ENCODE measurements around the gene RNF181.

DNA sequence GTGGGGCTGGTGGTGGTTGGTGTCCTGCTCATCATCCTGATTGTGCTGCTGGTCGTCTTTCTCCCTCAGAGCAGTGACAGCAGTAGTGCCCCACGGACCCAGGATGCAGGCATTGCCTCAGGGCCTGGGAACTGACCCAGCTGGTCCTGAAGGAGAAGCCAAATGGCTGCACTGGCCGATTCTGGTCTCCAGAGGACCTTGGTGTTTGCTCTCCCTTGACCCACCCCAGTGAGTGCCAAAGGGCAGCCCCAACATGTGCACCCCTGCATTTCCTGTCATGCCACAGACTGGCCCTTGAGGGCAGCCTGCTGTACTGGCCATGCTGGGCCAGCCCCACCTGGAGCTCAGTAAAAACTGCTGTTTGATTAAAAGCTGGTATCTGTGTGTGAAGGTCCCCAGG lies 2.5 kb upstream of the RNF181 start:
- TF ChIP-seq, protein P1, sequence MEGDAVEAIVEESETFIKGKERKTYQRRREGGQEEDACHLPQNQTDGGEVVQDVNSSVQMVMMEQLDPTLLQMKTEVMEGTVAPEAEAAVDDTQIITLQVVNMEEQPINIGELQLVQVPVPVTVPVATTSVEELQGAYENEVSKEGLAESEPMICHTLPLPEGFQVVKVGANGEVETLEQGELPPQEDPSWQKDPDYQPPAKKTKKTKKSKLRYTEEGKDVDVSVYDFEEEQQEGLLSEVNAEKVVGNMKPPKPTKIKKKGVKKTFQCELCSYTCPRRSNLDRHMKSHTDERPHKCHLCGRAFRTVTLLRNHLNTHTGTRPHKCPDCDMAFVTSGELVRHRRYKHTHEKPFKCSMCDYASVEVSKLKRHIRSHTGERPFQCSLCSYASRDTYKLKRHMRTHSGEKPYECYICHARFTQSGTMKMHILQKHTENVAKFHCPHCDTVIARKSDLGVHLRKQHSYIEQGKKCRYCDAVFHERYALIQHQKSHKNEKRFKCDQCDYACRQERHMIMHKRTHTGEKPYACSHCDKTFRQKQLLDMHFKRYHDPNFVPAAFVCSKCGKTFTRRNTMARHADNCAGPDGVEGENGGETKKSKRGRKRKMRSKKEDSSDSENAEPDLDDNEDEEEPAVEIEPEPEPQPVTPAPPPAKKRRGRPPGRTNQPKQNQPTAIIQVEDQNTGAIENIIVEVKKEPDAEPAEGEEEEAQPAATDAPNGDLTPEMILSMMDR (IDR thresholded peaks at IDR 0.05; ENCODE audit: insufficient read depth, low read depth, low read length), result no peak
- TF ChIP-seq EZH2 (IDR thresholded peaks at IDR 0.05; ENCODE audit: insufficient read depth, low read length), result no peak
